Ovary (tissue), 9 donors: Measurements from ENCODE around the gene HOXA1. TPM values are rescaled to one million over a fixed set of nuclear protein-coding genes. Genes with fewer than 3 reads are reported as not detected.
A peak's percentile ranks its signal among the peaks of the same experiment; 100 is the strongest.

Experiments
- DNase-seq, 5 donors: peaks; one replicate each; pipeline ENCODE4 v3.0.0-alpha.2; 2019 to 2020
- H3K27ac ChIP-seq, 2 donors: fragments of 200-600 bp; one replicate each; pipeline versions ENCODE4 v1.5.1 to v1.8.0; 2019 to 2022
- H3K27me3 ChIP-seq: fragments of 200-600 bp; one replicate; pipeline ENCODE4 v1.8.0; 2022
- H3K36me3 ChIP-seq: fragments of 200-600 bp; sonication (generic); one replicate; pipeline ENCODE4 v1.5.1; 2019
- H3K4me1 ChIP-seq: one replicate; pipeline ENCODE4 v1.8.1; 2013; ENCODE audit warnings: mild to moderate bottlenecking, moderate library complexity; ENCODE audit not compliant: insufficient read depth
- H3K4me3 ChIP-seq: fragments of 200-600 bp; sonication (generic); one replicate; pipeline ENCODE4 v1.5.1; 2017
- H3K9me3 ChIP-seq, 2 donors: fragments of 200-600 bp in 1 of 2; sonication (generic) in 1 of 2; one replicate each; pipeline versions ENCODE4 v1.5.1 to v1.8.1; 2013 to 2019; ENCODE audit warnings: mild to moderate bottlenecking in 1 of 2, moderate library complexity in 1 of 2
- CTCF ChIP-seq, 3 donors: fragments of 450-650 bp in 2 of 3; fragments of 200-600 bp in 1 of 3; IDR thresholded peaks; one replicate each; pipeline versions ENCODE4 v1.5.1 to v1.8.0; 2016 to 2022; ENCODE audit warnings: antibody characterized with exemption in 3 of 3, mild to moderate bottlenecking in 1 of 3
- EP300 ChIP-seq: sonication (generic); formaldehyde crosslinking; IDR thresholded peaks from one replicate; pipeline ENCODE4 v1.6.1; 2017; ENCODE audit warnings: antibody characterized with exemption
- POLR2A ChIP-seq: fragments of 450-650 bp; IDR thresholded peaks from one replicate; pipeline ENCODE4 v1.6.1; 2017; ENCODE audit warnings: antibody characterized with exemption, mild to moderate bottlenecking, moderate library complexity
- WGBS, 3 donors: extraction: QIAGEN DNeasy Blood & Tissue Kit in 1 of 3; methylation state at CpG; one replicate each; pipeline versions ENCODE4 v1.1.5 to v1.1.7; 2013 to 2017; 5-methylcytosine and 5-hydroxymethylcytosine counted together
- intact Hi-C, 4 donors: fragments of 100-400 bp; cut with DNase I; formaldehyde crosslinking; loops; one replicate each; pipeline versions ENCODE4 v1.11.0 to v1.15.1; 2022 to 2023
- polyA plus RNA-seq, 2 donors: library from polyadenylated mRNA; stranded (reverse); fragments of 200-250 nt in 1 of 2; fragments of 350-450 nt in 1 of 2; fragmentation: Illumina TruSeq in 1 of 2; extraction: RNeasy Lipid Tissue Mini Kit (QIAGEN cat#74804) in 1 of 2; gene quantifications; one replicate each; pipeline ENCODE4 v1.2.3, GENCODE V29; 2013 to 2014
- total RNA-seq, 7 donors: library from RNA; depleted of rRNA in 2 of 7; stranded (reverse); fragments of >200 nt in 2 of 7; fragmentation: NEBNext Ultra II Directional in 3 of 7; extraction: Animal tissue kit (Norgen Biotek cat#: 25700) in 3 of 7; gene quantifications; one replicate each; pipeline versions ENCODE4 v1.1.0 to v1.2.4, GENCODE V29; 2016 to 2023
- donor health status: DM: no; HTN: no; CAD: no; lungs with moderate emphysema.
- donor health status: DM: no; HTN: no; CAD: no.
- donor health status: Bipolar disorder and iron deficiency.
- donor health status: DM: yes; HTN: yes; CAD: no.
- donor health status: DM: no; HTN: no; CAD: no.
- donor health status: DM: yes; HTN: yes; CAD: no.

The HOXA1 gene
- total and polyA plus RNA-seq, 9 donors, result 0.23 to 1.5 (median 0.62) TPM

GRCh38 chr7:27118580-27118979, 22.8 kb upstream of the HOXA1 start:
- no peak for TF ChIP-seq CTCF (IDR thresholded peaks at IDR 0.05)
- no peak for TF ChIP-seq POLR2A
- no peak for TF ChIP-seq EP300
- no peaks in the 10 kb centered on the region for H3K4me1 ChIP-seq
- no peak for DNase-seq
- H3K9me3 ChIP-seq, result no peaks in the 10 kb centered on the region
- intact Hi-C loops, result no loop called here
- H3K4me3 ChIP-seq, result no peak overlapping the region
- no peaks in the 10 kb centered on the region for H3K36me3 ChIP-seq
- no peaks in the 10 kb centered on the region for H3K27me3 ChIP-seq
- WGBS, 3 donors, result 46 to 61% (median 59%) methylated on average over 3 of the region's 3 CpGs
- no peak overlapping the region for H3K27ac ChIP-seq

GRCh38 chr7:27117887-27118491, 22.2 kb upstream of the HOXA1 start:
- peak in 1 of 5 donors; percentile 63 for DNase-seq
- no peaks in the 10 kb centered on the region for H3K4me1 ChIP-seq
- H3K4me3 ChIP-seq, result no peak overlapping the region
- H3K27me3 ChIP-seq, result no peaks in the 10 kb centered on the region
- TF ChIP-seq CTCF (IDR thresholded peaks at IDR 0.05), result no peak
- TF ChIP-seq POLR2A, result no peak
- TF ChIP-seq EP300, result no peak
- no peaks in the 10 kb centered on the region for H3K9me3 ChIP-seq
- H3K36me3 ChIP-seq, result no peaks in the 10 kb centered on the region
- intact Hi-C loops, result no loop called here
- 25 to 38% (median 31%) methylated on average over 19 of the region's 19 CpGs for WGBS, 3 donors
- H3K27ac ChIP-seq, result peak overlapping the region in 1 of 2 donors; percentile 42

GRCh38 chr7:27116962-27117886, 21.4 kb upstream of the HOXA1 start:
- WGBS, 3 donors, result 42 to 63% (median 50%) methylated on average over 12 of the region's 12 CpGs
- intact Hi-C loops, result no loop called here
- TF ChIP-seq CTCF (IDR thresholded peaks at IDR 0.05) (no peak), POLR2A (no peak), EP300 (no peak)
- Histone ChIP-seq H3K36me3 (no peaks in the 10 kb centered on the region), H3K4me1 (no peaks in the 10 kb centered on the region), H3K4me3 (no peak overlapping the region), H3K9me3 (no peaks in the 10 kb centered on the region), H3K27me3 (no peaks in the 10 kb centered on the region), H3K27ac (peak overlapping the region in 1 of 2 donors; percentile 76)
- peak in 1 of 5 donors; percentile 39 for DNase-seq

- Histone ChIP-seq H3K27me3 (no peaks in the 10 kb centered on the region), H3K36me3 (no peaks in the 10 kb centered on the region), H3K4me3 (peak overlapping the region; percentile 24), H3K4me1 (no peaks in the 10 kb centered on the region), H3K9me3 (no peaks in the 10 kb centered on the region), H3K27ac (peak overlapping the region in 1 of 2 donors; percentile 76)
- WGBS, 3 donors, result 49 to 65% (median 57%) methylated on average over 20 of the region's 20 CpGs
- TF ChIP-seq CTCF (IDR thresholded peaks at IDR 0.05) (no peak), EP300 (no peak), POLR2A (no peak)
- intact Hi-C loops, result no loop called here
- DNase-seq, result peak in 1 of 5 donors; percentile 34
Observed at GRCh38 chr7:27116031-27116961, 20.5 kb upstream of the HOXA1 start.
